Measurements from ENCODE around the gene MRPL37.

The MRPL37 gene

DNA sequence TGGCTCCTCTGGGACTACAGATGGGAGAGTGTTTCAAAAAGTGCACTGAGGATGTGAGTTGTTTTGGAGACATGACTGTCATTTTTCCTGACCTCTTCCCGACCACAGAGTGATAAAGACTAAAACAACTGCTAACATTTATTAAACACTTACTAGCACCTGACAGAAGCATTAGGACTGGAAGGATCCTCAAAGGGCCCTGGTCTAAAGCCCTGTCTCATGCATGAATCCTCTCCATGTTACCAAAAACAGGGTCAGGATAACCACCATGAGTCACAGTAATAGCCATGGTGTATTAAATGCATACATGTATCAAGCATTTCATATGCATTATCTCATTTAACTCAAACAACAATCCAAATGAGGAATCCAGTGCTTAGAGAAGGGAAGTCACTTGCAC is 11.7 kb upstream of the MRPL37 start:
- H3K27ac ChIP-seq (ENCODE audit: extremely low read depth, low read depth, low read length) = no peak overlapping the region
- TF ChIP-seq ZNF214 (tag by site-specific recombination; IDR thresholded peaks at IDR 0.05; ENCODE audit: borderline replicate concordance) (no peak), ZNF664 (tag by site-specific recombination; IDR thresholded peaks at IDR 0.05) (peak; percentile 44; the same call in 1 of the 2 replicates), ZNF530 (tag by site-specific recombination; IDR thresholded peaks at IDR 0.05; ENCODE audit: low read depth) (no peak), ZNF792 (tag by site-specific recombination; IDR thresholded peaks at IDR 0.05) (no peak)
- TF ChIP-seq, protein P1, sequence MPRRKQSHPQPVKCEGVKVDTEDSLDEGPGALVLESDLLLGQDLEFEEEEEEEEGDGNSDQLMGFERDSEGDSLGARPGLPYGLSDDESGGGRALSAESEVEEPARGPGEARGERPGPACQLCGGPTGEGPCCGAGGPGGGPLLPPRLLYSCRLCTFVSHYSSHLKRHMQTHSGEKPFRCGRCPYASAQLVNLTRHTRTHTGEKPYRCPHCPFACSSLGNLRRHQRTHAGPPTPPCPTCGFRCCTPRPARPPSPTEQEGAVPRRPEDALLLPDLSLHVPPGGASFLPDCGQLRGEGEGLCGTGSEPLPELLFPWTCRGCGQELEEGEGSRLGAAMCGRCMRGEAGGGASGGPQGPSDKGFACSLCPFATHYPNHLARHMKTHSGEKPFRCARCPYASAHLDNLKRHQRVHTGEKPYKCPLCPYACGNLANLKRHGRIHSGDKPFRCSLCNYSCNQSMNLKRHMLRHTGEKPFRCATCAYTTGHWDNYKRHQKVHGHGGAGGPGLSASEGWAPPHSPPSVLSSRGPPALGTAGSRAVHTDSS (tag by site-specific recombination; IDR thresholded peaks at IDR 0.05) = no peak
- TF ChIP-seq, protein P2, sequence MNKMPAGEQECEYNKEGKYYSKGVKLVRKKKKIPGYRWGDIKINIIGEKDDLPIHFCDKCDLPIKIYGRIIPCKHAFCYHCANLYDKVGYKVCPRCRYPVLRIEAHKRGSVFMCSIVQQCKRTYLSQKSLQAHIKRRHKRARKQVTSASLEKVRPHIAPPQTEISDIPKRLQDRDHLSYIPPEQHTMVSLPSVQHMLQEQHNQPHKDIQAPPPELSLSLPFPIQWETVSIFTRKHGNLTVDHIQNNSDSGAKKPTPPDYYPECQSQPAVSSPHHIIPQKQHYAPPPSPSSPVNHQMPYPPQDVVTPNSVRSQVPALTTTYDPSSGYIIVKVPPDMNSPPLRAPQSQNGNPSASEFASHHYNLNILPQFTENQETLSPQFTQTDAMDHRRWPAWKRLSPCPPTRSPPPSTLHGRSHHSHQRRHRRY (tag by site-specific recombination; IDR thresholded peaks at IDR 0.05) = no peak
- CTCF ChIA-PET = no interaction called here
- H3K4me1 ChIP-seq (ENCODE audit: control insufficient read depth, insufficient read depth, low read length) = no peaks in the 10 kb centered on the region
- H3K4me3 ChIP-seq (ENCODE audit: low read depth, low read length) = no peak overlapping the region
- POLR2A ChIA-PET = no interaction called here
- H3K36me3 ChIP-seq (ENCODE audit: control insufficient read depth in 2 of 2, insufficient read depth in 1 of 2, low read length in 2 of 2) = peaks cover under 1 to 81% of the 10 kb centered on the region in 2 experiments; a peak in 2 of 3 replicates
- no peaks in the 10 kb centered on the region for H3K9me3 ChIP-seq (ENCODE audit: control insufficient read depth, insufficient read depth, low read depth, low read length)

DNA sequence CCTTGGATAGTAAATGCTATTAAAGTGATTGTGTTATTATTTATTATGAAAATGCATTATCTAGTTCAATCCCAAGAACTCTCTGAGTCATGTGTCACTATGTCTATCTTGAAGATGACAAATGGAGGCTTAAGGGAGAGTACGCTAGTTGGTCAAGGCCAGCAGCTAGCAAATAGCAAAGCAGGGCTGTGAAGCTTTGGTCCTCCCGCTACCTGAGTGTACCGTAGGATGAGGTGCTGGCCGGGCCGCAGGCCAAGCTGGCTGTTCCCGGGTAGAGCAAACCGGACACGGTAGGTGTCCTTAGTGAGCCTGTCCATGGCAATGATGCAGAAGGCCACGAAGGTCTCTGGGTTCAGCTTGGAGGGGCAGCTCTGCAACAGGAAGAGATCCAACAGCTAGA is 9.4 kb upstream of the MRPL37 start:
- POLR2A ChIA-PET = no interaction called here
- CTCF ChIA-PET = interaction anchor here (2.3 kb wide), 1 partner anchor 9 kb away, joined by 17 read pairs; no protein-coding TSS in a partner anchor
- no peak overlapping the region for H3K4me3 ChIP-seq (ENCODE audit: low read depth, low read length)
- no peaks in the 10 kb centered on the region for H3K4me1 ChIP-seq (ENCODE audit: control insufficient read depth, insufficient read depth, low read length)
- no peak overlapping the region for H3K27ac ChIP-seq (ENCODE audit: extremely low read depth, low read depth, low read length)
- TF ChIP-seq KLF10 (tag by site-specific recombination; IDR thresholded peaks at IDR 0.05) = no peak
- TF ChIP-seq, protein P3, sequence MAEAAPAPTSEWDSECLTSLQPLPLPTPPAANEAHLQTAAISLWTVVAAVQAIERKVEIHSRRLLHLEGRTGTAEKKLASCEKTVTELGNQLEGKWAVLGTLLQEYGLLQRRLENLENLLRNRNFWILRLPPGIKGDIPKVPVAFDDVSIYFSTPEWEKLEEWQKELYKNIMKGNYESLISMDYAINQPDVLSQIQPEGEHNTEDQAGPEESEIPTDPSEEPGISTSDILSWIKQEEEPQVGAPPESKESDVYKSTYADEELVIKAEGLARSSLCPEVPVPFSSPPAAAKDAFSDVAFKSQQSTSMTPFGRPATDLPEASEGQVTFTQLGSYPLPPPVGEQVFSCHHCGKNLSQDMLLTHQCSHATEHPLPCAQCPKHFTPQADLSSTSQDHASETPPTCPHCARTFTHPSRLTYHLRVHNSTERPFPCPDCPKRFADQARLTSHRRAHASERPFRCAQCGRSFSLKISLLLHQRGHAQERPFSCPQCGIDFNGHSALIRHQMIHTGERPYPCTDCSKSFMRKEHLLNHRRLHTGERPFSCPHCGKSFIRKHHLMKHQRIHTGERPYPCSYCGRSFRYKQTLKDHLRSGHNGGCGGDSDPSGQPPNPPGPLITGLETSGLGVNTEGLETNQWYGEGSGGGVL (tag by site-specific recombination; IDR thresholded peaks at IDR 0.05) = no peak
- no peaks in the 10 kb centered on the region for H3K9me3 ChIP-seq (ENCODE audit: control insufficient read depth, insufficient read depth, low read depth, low read length)
- peaks cover 6 to 91% of the 10 kb centered on the region in 2 experiments for H3K36me3 ChIP-seq (ENCODE audit: control insufficient read depth in 2 of 2, insufficient read depth in 1 of 2, low read length in 2 of 2)

DNA sequence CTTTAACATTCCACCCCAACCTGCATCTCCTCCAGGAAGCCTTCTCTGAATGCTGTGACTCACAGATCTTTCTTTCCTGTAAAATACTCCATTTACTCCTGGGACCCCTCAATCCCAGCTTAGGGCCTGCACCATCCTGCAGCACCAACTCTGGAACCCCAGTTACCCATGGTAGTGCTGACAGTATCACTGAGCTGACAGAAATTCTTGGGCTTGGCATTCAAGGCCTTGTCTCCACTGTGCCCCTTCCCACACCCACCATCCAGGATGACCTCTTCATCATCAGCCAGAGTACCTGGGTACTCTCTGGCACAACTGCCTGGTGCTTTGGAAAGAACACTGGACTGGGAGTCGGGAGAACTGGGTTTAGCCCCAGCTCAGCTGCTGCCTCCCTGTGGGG is 8.4 kb upstream of the MRPL37 start:
- peaks cover 6 to 87% of the 10 kb centered on the region in 2 experiments for H3K36me3 ChIP-seq (ENCODE audit: control insufficient read depth in 2 of 2, insufficient read depth in 1 of 2, low read length in 2 of 2)
- ChIA-PET CTCF (interaction anchor here (2.3 kb wide), 1 partner anchor 10 kb away, joined by 17 read pairs; no protein-coding TSS in a partner anchor), POLR2A (no interaction called here)
- H3K4me3 ChIP-seq (ENCODE audit: low read depth, low read length) = no peak overlapping the region
- no peak overlapping the region for H3K27ac ChIP-seq (ENCODE audit: extremely low read depth, low read depth, low read length)
- TF ChIP-seq, protein P4, sequence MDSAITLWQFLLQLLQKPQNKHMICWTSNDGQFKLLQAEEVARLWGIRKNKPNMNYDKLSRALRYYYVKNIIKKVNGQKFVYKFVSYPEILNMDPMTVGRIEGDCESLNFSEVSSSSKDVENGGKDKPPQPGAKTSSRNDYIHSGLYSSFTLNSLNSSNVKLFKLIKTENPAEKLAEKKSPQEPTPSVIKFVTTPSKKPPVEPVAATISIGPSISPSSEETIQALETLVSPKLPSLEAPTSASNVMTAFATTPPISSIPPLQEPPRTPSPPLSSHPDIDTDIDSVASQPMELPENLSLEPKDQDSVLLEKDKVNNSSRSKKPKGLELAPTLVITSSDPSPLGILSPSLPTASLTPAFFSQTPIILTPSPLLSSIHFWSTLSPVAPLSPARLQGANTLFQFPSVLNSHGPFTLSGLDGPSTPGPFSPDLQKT (IDR thresholded peaks at IDR 0.05; ENCODE audit: borderline replicate concordance, low read depth, low read length) = no peak
- TF ChIP-seq ZNF354C (tag by site-specific recombination; IDR thresholded peaks at IDR 0.05; ENCODE audit: borderline replicate concordance, low read depth) (no peak), ZSCAN23 (tag by site-specific recombination; IDR thresholded peaks at IDR 0.05) (no peak), GLI4 (tag by site-specific recombination; IDR thresholded peaks at IDR 0.05) (peak; percentile 95)
- H3K4me1 ChIP-seq (ENCODE audit: control insufficient read depth, insufficient read depth, low read length) = no peaks in the 10 kb centered on the region
- H3K9me3 ChIP-seq (ENCODE audit: control insufficient read depth, insufficient read depth, low read depth, low read length) = no peaks in the 10 kb centered on the region

DNA sequence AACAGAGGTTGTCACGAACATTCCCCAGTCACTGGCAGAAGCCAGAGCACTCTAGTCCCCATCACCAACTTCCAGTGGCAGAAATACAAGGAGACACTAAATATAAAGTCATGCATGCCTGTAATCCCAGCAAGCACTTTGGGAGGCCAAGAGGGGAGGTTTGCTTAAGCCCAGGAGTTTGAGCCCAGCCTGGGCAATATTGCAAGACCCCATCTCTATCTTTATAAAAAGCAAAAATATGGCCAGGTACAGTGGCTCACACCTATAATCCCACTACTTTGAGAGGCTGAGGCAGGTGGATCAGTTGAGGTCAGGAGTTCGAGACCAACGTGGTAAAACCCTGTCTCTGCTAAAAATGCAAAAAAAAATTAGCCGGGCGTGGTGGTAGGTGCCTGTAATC is 6.5 kb upstream of the MRPL37 start:
- Histone ChIP-seq H3K36me3 (ENCODE audit: control insufficient read depth in 2 of 2, insufficient read depth in 1 of 2, low read length in 2 of 2) (peaks cover 6 to 72% of the 10 kb centered on the region in 2 experiments), H3K4me1 (ENCODE audit: control insufficient read depth, insufficient read depth, low read length) (no peaks in the 10 kb centered on the region), H3K4me3 (ENCODE audit: low read depth, low read length) (no peak overlapping the region), H3K9me3 (ENCODE audit: control insufficient read depth, insufficient read depth, low read depth, low read length) (no peaks in the 10 kb centered on the region), H3K27ac (ENCODE audit: extremely low read depth, low read depth, low read length) (no peak overlapping the region)
- CTCF ChIA-PET = no interaction called here
- POLR2A ChIA-PET = no interaction called here
- TF ChIP-seq, protein P5, sequence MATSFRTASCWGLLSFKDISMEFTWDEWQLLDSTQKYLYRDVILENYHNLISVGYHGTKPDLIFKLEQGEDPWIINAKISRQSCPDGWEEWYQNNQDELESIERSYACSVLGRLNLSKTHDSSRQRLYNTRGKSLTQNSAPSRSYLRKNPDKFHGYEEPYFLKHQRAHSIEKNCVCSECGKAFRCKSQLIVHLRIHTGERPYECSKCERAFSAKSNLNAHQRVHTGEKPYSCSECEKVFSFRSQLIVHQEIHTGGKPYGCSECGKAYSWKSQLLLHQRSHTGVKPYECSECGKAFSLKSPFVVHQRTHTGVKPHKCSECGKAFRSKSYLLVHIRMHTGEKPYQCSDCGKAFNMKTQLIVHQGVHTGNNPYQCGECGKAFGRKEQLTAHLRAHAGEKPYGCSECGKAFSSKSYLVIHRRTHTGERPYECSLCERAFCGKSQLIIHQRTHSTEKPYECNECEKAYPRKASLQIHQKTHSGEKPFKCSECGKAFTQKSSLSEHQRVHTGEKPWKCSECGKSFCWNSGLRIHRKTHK (tag by site-specific recombination; IDR thresholded peaks at IDR 0.05) = no peak
- TF ChIP-seq ZNF223 (tag by site-specific recombination; IDR thresholded peaks at IDR 0.05) = no peak
- TF ChIP-seq ZNF121 (tag by site-specific recombination; IDR thresholded peaks at IDR 0.05) = peak; percentile 63

All from HEK293 (cell line).